DMS114 treated with DMSO at 0.1 percent for 48 hours (cell line): ENCODE measurements around the gene DBF4B.
"Not testable (repeated sequence)": the region's sequence is repeated elsewhere in the genome, so short reads cannot be mapped to it uniquely, and the experiment has no call there.

Experiments
- DNase-seq: peaks from one replicate; lab custom pipeline; 2025; ENCODE audit not compliant: unreplicated experiment; lab: John Stamatoyannopoulos, UW

The DBF4B gene

DNA sequence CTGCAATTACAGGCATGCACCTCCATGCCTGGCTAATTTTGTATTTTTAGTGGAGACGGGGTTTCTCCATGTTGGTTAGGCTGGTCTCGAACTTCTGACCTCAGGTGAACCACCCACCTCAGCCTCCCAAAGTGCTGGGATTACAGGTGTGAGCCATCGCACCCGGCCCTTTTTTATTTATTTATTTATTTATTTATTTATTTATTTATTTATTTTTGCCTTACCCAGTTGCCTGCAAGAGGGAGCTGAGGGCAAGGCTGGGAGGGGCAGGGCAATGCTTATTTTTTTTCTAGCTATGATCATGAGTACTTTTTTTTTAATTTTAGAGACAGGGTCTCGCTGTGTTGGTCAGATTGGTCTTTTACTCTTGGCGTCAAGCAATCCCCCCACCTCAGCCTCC is 17.7 kb downstream of the DBF4B start:
- DNase-seq: not testable (repeated sequence)

DNA sequence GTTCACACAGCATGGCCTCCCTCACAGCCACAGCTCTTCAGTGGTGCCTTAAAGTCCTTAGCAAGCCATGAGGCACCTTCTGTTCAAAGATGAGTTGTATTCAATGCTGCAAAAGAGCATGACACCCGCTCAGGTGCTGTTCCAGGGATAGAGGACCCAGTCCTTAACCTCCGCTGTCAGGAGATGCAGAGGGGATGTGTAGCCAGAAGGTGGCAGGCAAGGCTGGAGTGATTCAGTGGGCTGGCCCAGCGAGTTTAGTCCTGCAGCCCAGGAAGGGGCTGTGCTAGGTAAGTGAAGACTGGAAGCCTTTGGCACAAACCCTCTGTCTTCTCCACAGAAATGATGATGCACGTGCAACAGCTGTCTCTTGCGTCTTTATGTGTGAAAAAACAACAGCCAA is 25.3 kb downstream of the DBF4B start:
- DNase-seq: no peak

DNA sequence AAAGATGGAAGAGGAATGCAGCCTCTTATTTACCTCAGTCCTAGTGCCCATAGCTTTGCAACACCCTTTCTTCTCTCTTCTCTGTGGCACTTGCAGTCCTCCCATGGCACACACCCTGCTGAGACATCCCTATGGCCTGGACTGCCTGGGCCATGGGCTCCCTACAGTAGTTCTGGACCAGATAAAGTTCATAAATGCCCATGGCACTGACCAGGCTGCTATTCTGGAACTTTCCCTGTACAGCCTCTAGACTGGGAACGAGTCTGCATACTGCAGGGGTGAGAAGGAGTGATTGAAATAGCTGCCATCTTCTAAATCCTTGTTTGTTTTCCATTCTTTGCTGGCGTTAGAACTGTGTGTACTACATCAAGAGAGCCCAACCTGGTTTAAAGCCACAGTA is 25.8 kb downstream of the DBF4B start:
- DNase-seq: no peak

DNA sequence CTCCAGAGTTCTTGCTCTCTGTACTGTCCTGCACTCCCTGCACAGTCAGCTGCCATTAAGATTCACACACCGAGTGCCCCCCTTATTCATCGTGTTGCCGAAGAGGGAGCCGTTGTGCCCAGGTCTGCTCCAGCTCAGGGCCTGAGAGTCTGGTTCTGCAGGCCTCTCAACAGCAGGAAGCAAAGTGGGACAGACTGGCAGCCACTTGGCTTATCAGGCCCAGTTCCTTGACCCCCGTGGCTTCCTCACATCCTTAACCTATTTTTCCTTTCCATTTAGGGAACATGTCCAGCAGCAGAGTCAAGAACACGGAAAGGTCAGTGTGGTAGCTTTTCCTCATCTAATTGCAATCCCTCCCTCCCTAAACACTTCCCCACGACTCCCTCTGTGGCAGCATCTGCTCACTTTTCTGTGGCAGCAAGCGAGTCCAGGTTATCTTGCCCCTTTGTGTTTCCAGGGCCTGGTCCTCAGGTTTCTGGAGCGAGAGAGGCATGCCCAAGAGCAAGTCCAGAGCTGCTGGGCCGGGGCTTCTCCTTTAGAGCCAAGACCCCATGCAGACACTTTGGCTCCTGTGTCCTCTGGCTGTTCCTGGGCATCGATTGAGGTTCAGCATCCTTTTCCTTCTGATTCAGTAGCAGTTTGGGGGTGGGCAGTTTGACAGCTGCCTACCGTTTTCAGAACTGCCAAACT is 28.2 kb downstream of the DBF4B start:
- no peak for DNase-seq

DNA sequence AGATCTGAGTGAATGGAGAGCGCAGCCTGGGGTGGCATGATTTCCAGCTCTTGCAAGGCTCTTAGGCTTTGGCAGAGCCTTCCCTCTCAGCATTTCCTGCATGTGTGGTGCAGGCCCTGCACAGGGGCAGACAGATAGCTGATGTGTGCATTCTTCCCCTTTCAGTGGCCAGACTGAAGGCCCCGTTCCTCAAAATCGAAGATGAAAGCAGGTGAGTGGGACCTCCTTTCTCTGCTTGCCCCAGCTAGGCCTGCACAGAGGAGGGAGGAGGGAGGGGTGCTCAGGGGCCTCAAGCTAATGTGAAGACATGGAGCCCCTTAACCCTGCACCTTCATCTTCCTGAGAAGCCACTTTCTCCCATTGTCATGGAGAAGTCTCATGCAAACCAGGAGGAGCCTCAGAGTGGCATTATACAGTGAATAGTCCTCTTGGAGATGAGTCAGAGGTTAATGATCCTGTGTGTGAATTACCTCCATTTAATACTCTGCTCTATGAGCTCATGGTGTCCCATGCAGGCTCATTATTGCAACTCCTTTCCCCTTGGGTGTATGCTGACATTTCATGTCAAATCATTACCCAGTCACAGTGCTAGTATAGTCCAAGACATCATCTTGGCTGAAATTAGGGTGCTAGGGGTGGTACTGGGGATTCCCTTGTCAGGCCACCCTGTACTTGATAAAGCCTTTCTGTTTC is 29.9 kb downstream of the DBF4B start:
- no peak for DNase-seq

DNA sequence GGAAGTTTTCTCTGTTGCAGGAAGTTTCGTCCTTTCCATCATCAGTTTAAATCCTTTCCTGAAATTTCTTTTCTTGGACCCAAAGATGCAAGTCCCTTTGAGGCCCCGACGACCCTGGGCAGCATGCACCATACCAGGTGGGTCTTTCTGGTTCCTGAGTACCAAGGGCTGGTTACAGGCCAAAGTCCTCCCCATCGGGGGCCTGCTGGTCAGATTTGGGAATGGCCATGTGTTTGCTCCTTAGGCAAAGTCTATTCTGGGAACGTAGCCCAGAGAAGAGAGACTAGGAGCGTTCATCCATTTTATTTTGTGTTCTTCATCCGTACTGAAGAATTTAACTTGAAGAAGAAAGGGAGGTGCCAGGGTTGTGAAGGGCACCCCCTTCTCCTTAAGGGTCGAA is 32.9 kb downstream of the DBF4B start:
- DNase-seq: no peak

DNA sequence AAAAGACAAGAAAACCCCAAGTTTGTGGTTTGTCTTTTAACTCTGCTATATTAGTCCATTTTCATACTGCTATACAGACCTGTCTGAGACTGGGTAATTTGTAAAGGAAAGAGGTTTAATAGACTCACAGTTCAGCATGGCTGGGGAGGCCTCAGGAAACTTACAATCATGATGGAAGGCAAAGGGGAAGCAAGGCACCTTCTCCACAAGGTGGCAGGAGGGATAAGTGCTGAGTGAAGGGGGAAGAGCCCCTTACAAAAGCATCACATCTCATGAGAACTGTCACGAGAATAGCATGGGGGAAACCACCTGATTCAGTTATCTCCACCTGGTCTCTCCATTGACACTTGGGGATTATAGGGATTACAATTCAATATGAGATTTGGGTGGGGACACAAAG is 36.8 kb downstream of the DBF4B start:
- DNase-seq: no peak

DNA sequence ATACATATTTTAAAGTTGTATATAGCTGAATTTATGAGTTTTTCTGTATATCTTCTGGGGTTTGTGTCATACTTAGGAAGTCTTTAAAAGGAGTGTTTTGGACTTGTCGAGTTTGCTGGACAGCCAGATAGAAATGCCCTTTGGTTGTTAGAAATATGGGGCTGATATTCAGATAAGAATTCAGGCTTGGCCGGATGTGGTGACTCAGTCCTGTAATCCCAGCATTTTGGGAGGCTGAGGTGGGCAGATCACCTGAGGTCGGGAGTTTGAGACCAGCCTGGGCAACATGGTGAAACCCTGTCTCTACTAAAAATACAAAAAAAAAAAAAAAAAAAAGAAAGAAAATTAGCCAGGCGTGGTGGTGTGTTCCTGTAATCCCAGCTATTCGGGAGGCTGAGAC is 37.3 kb downstream of the DBF4B start:
- not testable (repeated sequence) for DNase-seq

DNA sequence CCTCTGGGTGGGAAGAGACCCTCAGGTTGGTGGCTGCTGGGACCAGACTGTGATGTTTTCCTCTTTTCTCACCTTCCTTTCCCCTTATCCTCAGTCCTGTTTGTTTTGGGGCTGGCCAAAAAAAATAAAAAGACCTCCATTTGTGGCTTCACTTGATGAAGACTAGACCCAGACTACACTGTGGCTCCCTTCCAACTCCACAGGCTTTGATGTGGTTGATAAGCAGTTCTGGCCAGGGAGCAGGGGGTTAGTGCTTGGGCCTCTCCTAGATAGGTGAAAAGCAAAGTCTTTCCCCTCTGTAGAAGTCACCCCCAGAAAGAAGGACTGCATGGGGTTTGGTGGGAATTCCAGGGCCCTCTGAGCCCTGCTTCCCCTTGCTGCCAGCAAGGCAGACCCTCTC is 39.1 kb downstream of the DBF4B start:
- no peak for DNase-seq

DNA sequence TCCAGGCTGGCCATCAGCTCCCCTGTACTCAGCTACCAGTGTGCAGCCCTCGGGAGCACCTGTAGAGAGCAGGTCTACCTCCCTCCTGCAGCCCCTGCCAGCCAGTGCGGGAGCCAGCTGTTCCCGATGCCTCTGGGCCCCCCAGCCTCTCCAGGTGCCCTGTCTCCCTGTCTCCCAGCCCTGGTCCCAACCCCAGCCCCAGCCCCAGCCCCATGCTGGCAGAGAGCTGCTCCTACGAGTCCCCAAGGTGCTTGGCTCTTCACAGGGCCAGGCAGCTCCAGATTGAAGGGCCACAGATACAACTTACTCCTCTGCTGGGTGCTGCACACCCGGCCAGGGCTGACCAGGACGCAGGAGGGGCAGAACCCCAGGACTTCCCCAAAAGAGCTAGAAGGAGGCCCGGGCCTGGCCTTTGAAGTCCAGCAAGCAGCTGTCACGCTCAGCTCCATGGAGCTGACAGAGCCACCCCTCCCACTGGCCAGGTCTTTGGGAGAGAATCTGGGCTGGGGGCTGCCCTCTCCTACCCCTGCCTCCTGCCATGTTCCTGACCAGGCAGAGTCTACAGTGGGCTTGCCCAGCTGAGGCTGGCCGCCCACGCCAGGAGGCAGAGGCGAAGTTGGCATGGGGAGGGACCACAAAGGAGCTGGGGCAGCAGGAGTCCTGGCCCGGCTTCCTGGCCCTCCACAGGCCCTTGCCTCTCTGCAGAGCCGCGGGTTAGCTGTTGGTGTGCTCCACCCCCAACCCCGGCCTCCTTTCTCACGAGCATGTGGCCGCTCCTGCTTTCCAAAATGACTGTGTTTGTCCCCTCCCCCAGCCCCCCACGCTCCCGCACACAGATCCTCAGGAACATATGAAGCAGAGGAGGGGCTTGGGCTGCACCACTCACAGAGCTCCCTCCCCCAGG is 40.9 kb downstream of the DBF4B start:
- DNase-seq: no peak

DNA sequence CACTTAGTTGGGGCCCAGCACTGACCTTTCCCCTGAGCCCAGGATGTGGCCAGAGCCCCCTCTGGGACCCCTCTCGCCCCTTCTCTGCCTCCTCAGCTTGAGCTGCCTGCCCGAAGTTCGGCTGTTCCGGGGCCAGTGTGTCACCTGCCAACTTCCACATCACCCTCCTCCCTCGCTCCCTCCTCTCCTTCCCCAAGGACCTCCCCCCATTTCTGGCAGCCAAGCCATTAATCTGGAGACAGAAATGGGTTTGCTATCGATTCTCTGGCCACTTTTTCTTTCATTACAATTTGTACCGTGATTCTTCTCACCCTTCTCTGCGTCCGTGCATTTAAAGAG is 41.5 kb downstream of the DBF4B start:
- no peak for DNase-seq

DNA sequence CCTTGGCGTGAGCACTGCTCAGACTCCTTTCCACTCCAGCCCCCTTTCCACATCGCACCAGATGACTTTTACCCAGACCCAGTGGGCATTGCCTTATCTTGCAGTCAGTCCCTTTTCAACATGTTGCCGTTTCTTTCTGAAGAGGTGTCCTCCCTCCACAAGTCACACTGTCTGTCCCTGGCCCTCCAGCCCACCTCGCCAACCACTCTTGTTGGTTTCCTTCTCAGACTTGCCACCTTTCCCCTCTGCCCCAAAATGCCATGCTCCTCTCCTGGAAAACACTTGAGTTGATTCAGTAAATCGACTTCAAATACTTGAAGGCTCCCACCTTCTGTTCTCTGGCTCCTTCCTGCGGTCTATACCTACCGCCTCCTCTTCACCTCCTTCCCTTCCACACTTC is 42.9 kb downstream of the DBF4B start:
- DNase-seq: no peak

DNA sequence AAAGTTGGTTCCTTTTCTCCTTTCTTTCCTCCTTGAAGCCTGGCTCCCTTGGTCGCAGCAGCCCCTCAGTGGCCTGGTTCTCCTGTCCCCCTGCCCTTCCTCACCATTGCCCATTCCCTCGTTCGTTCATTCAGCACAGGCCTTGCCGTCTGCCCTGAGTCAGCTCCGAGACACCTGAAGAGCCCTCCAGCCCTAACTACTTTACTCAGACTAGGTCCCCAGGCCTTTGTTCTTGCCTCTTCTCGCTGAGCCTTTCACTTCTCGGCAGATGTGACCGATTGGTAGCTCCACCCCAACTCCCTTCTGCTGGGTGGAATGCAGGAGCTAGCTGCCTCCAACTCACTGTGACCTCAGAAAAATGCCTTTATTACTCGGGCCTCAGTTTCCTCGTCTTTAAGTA is 43.3 kb downstream of the DBF4B start:
- DNase-seq: no peak

DNA sequence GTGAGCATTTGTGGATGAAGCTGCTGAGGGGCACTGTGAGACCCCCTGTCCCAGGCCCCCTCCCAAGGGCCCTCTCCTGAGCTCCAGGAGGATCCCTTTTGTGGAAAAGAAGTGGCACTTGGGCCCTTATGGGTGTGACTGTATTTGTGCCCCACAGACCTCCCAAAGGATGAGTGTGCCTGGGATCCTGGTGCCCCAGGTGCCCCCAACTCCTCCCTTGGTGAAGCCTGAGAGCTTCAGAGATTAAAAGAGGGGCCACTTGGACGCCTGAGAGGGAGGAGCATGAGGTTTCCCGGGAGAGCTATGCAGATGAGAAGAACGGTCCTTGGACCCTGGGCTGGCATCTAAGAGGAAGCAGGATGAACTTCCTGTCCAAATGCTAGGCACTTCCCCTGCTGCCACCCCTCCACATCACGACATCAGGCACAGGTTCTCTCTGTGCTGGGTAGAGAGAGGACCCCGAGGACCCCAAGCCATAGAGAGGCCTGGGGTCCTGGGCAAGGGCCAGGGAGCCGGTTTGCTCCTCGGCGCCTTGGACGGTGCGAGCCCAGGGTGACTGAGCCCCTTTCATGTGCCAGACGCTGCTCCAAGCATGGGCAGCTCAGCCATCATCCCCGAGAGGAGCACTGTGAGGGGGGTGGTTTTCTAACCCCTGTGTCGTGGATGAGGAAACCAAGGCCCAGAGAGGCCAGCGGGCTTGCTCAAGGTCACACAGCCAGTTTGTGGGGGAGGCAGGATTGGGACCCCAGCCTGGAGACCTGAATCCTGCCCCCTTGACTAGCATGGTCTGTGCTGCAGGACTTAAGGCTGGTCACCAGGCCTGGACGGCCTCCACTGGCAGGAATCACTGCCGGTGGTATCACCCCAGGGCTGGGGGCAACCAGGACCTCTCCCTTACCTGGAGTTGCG is 44.7 kb downstream of the DBF4B start:
- no peak for DNase-seq

DNA sequence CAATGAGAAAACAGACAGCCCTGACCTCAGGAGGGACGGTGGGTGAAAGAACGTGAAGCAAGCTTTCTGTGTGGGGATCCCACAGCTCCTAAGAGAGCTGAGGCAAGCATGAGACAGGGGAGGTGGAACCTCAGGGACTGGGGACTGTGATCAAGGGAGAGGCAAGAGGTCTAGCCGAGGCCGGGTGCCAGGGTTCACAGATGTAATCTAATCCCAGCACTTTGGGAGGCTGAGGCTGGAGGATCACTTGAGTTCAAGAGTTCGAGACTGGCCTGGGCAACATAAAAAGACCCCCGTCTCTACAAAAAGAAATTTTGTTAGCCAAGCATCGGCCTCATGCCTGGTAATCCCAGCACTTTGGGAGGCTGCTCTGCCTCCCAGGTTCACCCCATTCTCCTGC is 45.8 kb downstream of the DBF4B start:
- DNase-seq: no peak

DNA sequence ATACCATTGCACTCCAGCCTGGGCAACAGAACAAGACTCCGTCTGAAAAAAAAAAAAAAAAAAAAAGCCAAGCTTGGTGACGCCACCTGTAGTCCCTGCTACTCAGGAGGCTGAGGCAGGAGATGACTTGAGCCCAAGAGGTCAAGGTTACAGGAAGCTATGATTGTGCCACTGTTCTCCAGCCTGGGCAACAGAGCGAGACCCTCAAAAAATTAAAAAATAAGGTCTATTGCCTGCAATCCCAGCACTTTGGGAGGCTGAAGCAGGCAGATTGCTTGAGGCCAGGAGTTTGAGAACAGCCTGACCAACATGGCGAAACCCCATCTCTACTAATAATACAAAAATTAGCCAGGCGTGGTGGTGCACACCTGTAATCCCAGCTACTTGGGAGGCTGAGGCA is 46.7 kb downstream of the DBF4B start:
- not testable (repeated sequence) for DNase-seq

DNA sequence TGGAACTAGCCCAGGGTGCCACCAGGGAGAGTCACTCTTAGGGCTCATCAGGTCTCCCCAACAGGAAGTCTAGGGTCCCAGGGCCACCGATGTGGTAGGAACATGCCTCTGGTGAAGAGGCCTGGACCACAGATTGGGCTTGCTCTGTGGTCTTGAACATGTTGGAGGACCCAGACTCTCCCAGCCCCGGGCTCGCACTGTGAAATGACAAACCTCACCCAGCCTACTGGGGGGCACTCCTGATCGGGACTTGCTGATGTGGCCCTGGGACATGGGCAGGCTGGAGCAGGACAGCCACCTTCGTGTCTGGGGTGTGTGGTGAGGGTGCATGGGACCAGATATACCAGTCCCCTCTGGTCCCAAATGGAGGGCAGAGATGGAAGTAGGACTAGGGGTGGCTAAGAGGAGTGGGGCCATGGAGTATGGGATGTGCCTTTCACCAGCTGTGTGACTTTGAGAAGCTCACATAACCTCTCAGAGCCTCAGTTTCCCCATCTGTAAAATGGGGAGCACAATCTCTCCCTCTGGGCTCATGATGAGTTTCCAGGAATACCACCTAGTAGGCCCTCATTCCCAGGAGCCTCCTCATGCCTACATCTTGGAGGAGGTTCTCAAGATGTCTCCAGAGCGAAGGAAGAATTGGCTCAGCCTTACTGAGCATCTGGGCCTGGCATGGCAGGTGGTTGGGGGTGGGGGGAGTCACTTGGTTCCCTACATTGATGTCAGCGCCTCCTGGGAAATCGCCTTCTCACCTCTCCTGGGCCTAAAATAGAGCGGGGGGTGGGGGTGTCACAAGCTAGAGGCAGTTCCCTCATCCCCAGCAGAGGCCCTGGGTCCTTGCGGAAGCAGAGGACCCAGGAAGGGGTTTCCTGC is 48.8 kb downstream of the DBF4B start:
- DNase-seq: no peak

DNA sequence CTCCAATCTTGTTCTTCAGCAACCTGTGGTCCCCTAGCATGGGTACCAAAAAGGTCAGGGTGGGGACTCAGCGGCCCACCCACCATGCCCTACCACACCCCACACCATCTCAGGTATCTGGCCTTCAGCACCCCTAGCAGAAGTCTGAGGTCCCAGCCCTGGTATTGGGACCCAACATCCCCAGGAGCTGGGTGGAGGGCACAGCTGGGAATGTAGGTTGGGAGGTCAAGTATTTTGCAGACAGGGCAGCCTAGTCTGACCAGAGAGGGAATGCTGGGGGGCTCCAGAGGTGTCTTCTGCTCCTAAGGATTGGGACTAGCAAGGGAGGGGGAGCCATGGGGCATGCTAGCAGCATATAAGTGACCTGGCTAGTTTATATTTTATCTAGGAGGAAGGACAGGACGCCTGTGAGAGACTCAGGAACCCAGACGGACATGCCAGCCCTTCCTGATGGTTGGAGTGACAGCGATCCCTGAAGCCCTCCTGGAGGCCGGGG is 49.5 kb downstream of the DBF4B start:
- no peak for DNase-seq

DNA sequence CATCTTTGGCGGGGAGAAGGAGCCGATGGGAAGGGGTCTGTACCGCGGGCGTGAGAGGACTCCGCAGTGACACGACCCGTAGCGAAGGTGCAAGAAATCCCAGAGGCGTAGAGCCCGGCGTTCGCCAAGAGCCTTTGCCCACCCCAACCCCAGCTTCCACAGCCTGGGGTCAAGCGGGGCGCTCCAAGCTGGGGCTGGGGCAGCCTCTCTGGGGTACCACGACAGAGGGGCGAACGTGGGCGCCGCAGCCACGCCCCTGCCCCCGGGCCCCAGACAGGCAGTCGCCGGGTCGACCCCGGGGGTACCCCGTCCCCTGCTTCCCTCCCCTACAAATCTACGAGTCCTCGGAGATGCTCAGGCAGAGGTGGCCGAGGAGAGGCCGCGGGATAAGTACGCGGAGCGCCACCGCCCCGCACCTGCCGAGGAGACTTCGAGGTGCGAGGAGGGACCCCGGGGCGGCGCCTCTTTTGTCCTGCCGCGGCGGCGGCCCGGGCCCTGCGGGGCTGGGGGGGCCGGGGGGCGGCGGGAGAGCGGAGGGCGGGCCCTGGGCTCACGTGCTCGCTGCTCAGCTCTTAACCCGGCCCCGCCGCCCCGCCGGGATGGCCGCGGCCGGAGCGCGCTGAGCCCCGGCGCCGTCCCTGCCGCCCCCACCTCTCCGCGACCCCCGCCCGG is 50.1 kb downstream of the DBF4B start, which contains the start of gene ADAM11:
TSS of gene ADAM11 (plus strand) at position 575 of the 672 bp plus-strand sequence. CDS start 212 bp downstream, outside the sequence.
- no peak for DNase-seq
